SK-N-SH treated with all-trans-retinoic acid at 6 μM for 48 hours (cell line): ENCODE measurements around the gene LRP10.

Source experiments
- ATAC-seq: fragments of 200-7000 bp; cut with Tn5 transposase; 3 replicates; pipeline ENCODE4 v1.9.1; 2020; ENCODE audit warnings: mild to moderate bottlenecking, moderate library complexity
- ARNTL ChIP-seq: fragments of 450-650 bp; formaldehyde crosslinking; IDR thresholded peaks from 2 replicates; pipeline ENCODE4 v1.5.0; 2020; ENCODE audit warnings: low read depth, mild to moderate bottlenecking, moderate library complexity, borderline replicate concordance
- BACH2 ChIP-seq: fragments of 250-450 bp; sonication (Bioruptor Pico); IDR thresholded peaks from 2 replicates; pipeline ENCODE4 v1.9.0; 2021; ENCODE audit warnings: mild to moderate bottlenecking, borderline replicate concordance
- CREB5 ChIP-seq: fragments of 250-450 bp; sonication (Bioruptor Pico); IDR thresholded peaks from 2 replicates; pipeline ENCODE4 v1.5.1; 2020; ENCODE audit warnings: low read depth, mild to moderate bottlenecking, moderate library complexity
- CSDC2 ChIP-seq: fragments of 250-450 bp; sonication (Bioruptor Pico); IDR thresholded peaks from 2 replicates; pipeline ENCODE4 v1.5.0; 2020; ENCODE audit warnings: mild to moderate bottlenecking, moderate library complexity
- ESRRG ChIP-seq: fragments of 250-450 bp; sonication (Bioruptor Pico); IDR thresholded peaks from 2 replicates; pipeline ENCODE4 v1.6.1; 2021; ENCODE audit warnings: mild to moderate bottlenecking
- GLIS3 ChIP-seq: fragments of 250-450 bp; sonication (Bioruptor Pico); IDR thresholded peaks from 2 replicates; pipeline ENCODE4 v1.5.0; 2020; ENCODE audit warnings: mild to moderate bottlenecking, moderate library complexity
- ISL1 ChIP-seq: fragments of 250-450 bp; sonication (Bioruptor Pico); IDR thresholded peaks from 2 replicates; pipeline ENCODE4 v2.1.2; 2022; ENCODE audit warnings: mild to moderate bottlenecking, moderate library complexity
- OSR1 ChIP-seq: fragments of 250-450 bp; sonication (Bioruptor Pico); IDR thresholded peaks from 2 replicates; pipeline ENCODE4 v1.8.0; 2022; ENCODE audit warnings: moderate library complexity, mild to moderate bottlenecking, inconsistent platforms
- PATZ1 ChIP-seq: fragments of 250-450 bp; sonication (Bioruptor Pico); IDR thresholded peaks from 2 replicates; pipeline ENCODE4 v1.8.0; 2020; ENCODE audit warnings: mild to moderate bottlenecking, moderate library complexity, borderline replicate concordance
- POU6F1 ChIP-seq: fragments of 250-450 bp; sonication (Bioruptor Pico); IDR thresholded peaks from 2 replicates; pipeline ENCODE4 v1.8.0; 2021; ENCODE audit warnings: low read depth, mild to moderate bottlenecking, moderate library complexity, borderline replicate concordance
- PPARA ChIP-seq: fragments of 250-450 bp; sonication (Bioruptor Pico); IDR thresholded peaks from 2 replicates; pipeline ENCODE4 v1.5.0; 2020; ENCODE audit warnings: mild to moderate bottlenecking, borderline replicate concordance
- RARB ChIP-seq: fragments of 250-450 bp; sonication (Bioruptor Pico); IDR thresholded peaks from 2 replicates; pipeline ENCODE4 v1.8.0; 2021; ENCODE audit warnings: mild to moderate bottlenecking, moderate library complexity
- SNAI2 ChIP-seq: fragments of 250-450 bp; sonication (Bioruptor Pico); IDR thresholded peaks from 2 replicates; pipeline ENCODE4 v1.5.0; 2020; ENCODE audit warnings: mild to moderate bottlenecking, moderate library complexity
- TCF4 ChIP-seq: fragments of 250-450 bp; sonication (Bioruptor Pico); IDR thresholded peaks from 2 replicates; pipeline ENCODE4 v1.8.0; 2021; ENCODE audit warnings: mild to moderate bottlenecking, moderate library complexity, borderline replicate concordance
- TOX ChIP-seq: fragments of 250-450 bp; sonication (Bioruptor Pico); IDR thresholded peaks from 2 replicates; pipeline ENCODE4 v1.8.0; 2021; ENCODE audit warnings: mild to moderate bottlenecking, moderate library complexity, borderline replicate concordance
- TSHZ2 ChIP-seq: fragments of 250-450 bp; sonication (Bioruptor Pico); IDR thresholded peaks from 2 replicates; pipeline ENCODE4 v1.5.0; 2020; ENCODE audit warnings: mild to moderate bottlenecking, moderate library complexity
- ZFP3 ChIP-seq: fragments of 250-450 bp; sonication (Bioruptor Pico); IDR thresholded peaks from 2 replicates; pipeline ENCODE4 v1.5.0; 2020; ENCODE audit warnings: mild to moderate bottlenecking, moderate library complexity
- ZFP30 ChIP-seq: fragments of 450-650 bp; formaldehyde crosslinking; IDR thresholded peaks from 2 replicates; pipeline ENCODE4 v1.5.0; 2022; ENCODE audit warnings: mild to moderate bottlenecking, moderate library complexity
- ZNF565 ChIP-seq: fragments of 450-650 bp; formaldehyde crosslinking; conservative IDR thresholded peaks from 2 replicates; pipeline ENCODE4 v1.5.0; 2020; ENCODE audit warnings: low read depth, mild to moderate bottlenecking, moderate library complexity
- ZNF70 ChIP-seq: fragments of 450-650 bp; formaldehyde crosslinking; IDR thresholded peaks from 2 replicates; pipeline ENCODE4 v1.5.0; 2020; ENCODE audit warnings: mild to moderate bottlenecking, moderate library complexity
- ZNF8 ChIP-seq: fragments of 450-650 bp; formaldehyde crosslinking; IDR thresholded peaks from 2 replicates; pipeline ENCODE4 v1.5.0; 2020; ENCODE audit warnings: mild to moderate bottlenecking, moderate library complexity

Gene LRP10

GRCh38 chr14:22884076-22884737 is 12.7 kb downstream of the LRP10 start:
- no peak for ATAC-seq
- no peak for TF ChIP-seq OSR1 (CRISPR knock-in tag)
- TF ChIP-seq TOX (CRISPR knock-in tag) = no peak
- TF ChIP-seq ZNF70 (CRISPR knock-in tag) = no peak
- no peak for TF ChIP-seq ZFP30 (CRISPR knock-in tag)
- no peak for TF ChIP-seq ZFP3 (CRISPR knock-in tag)
- TF ChIP-seq ZNF8 (CRISPR knock-in tag) = no peak
- no peak for TF ChIP-seq BACH2 (CRISPR knock-in tag)
- no peak for TF ChIP-seq PATZ1 (CRISPR knock-in tag)
- no peak for TF ChIP-seq ARNTL (CRISPR knock-in tag)
- no peak for TF ChIP-seq ISL1
- no peak for TF ChIP-seq PPARA (CRISPR knock-in tag)
- TF ChIP-seq TSHZ2 (CRISPR knock-in tag) = no peak

- ATAC-seq = no peak
- TF ChIP-seq ARNTL (CRISPR knock-in tag) (no peak), PATZ1 (CRISPR knock-in tag) (no peak), ISL1 (no peak), ZFP30 (CRISPR knock-in tag) (no peak), CSDC2 (CRISPR knock-in tag) (no peak), ZFP3 (CRISPR knock-in tag) (no peak), OSR1 (CRISPR knock-in tag) (no peak), TSHZ2 (CRISPR knock-in tag) (no peak), RARB (CRISPR knock-in tag) (no peak), ESRRG (no peak), TCF4 (no peak), SNAI2 (no peak), ZNF8 (CRISPR knock-in tag) (no peak), GLIS3 (CRISPR knock-in tag) (no peak), CREB5 (no peak), POU6F1 (no peak), TOX (CRISPR knock-in tag) (no peak), ZNF70 (CRISPR knock-in tag) (no peak), ZNF565 (CRISPR knock-in tag) (no peak)
These were observed 13.4 kb downstream of the LRP10 start for GRCh38 chr14:22884738-22885523.
